ENCODE results near the gene DES.
A peak's percentile ranks its signal among the peaks of the same experiment; 100 is the strongest.

Gene DES

GRCh38 chr2:219418155-219419011 lies at the start of gene DES:
Gene DES (plus strand): TSS chr2:219418377. CDS start chr2:219418463, 86 bp downstream.
- peak; percentile 20 for DNase-seq (ENCODE audit: low read depth)
- no peak within 1 kb of the TSS for H3K4me3 ChIP-seq (ENCODE audit: low read length)
- TF ChIP-seq, protein P1, sequence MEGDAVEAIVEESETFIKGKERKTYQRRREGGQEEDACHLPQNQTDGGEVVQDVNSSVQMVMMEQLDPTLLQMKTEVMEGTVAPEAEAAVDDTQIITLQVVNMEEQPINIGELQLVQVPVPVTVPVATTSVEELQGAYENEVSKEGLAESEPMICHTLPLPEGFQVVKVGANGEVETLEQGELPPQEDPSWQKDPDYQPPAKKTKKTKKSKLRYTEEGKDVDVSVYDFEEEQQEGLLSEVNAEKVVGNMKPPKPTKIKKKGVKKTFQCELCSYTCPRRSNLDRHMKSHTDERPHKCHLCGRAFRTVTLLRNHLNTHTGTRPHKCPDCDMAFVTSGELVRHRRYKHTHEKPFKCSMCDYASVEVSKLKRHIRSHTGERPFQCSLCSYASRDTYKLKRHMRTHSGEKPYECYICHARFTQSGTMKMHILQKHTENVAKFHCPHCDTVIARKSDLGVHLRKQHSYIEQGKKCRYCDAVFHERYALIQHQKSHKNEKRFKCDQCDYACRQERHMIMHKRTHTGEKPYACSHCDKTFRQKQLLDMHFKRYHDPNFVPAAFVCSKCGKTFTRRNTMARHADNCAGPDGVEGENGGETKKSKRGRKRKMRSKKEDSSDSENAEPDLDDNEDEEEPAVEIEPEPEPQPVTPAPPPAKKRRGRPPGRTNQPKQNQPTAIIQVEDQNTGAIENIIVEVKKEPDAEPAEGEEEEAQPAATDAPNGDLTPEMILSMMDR (IDR thresholded peaks at IDR 0.05; ENCODE audit: insufficient read depth, low read depth, low read length, missing control alignments): no peak

DNA sequence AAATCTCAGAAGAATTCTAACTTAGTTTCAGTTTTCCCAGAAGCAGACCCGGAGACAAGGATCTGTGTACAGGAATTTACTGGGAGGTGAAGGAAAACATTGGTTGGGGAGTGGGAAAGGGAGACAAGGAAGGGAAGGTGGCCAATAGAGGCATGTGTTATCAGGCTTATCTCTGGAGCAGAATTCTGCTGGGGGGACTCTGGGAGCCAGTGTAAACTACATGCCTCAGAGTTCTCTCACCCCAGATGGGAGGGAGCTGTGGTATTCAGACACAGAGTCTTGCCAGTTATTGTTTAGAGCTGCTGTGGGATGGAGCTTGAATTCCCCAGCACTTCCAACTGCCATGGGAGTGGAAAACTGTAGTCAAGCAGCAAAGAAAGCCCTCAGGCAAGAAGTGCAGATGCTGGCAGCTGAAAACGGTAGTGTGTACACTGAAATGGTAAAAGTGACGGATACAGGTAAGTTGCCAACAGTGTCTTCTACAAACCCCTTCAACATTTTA lies 49.4 kb upstream of the DES start:
- DNase-seq (ENCODE audit: low read depth): peak; percentile 22
- H3K4me3 ChIP-seq (ENCODE audit: low read length): no peak overlapping the region
- TF ChIP-seq, protein P1 (IDR thresholded peaks at IDR 0.05; ENCODE audit: insufficient read depth, low read depth, low read length, missing control alignments): no peak

GRCh38 chr2:219369447-219369861 lies 48.7 kb upstream of the DES start:
- TF ChIP-seq, protein P1 (IDR thresholded peaks at IDR 0.05; ENCODE audit: insufficient read depth, low read depth, low read length, missing control alignments): no peak
- peak; percentile 61 for DNase-seq (ENCODE audit: low read depth)
- no peak overlapping the region for H3K4me3 ChIP-seq (ENCODE audit: low read length)

DNA sequence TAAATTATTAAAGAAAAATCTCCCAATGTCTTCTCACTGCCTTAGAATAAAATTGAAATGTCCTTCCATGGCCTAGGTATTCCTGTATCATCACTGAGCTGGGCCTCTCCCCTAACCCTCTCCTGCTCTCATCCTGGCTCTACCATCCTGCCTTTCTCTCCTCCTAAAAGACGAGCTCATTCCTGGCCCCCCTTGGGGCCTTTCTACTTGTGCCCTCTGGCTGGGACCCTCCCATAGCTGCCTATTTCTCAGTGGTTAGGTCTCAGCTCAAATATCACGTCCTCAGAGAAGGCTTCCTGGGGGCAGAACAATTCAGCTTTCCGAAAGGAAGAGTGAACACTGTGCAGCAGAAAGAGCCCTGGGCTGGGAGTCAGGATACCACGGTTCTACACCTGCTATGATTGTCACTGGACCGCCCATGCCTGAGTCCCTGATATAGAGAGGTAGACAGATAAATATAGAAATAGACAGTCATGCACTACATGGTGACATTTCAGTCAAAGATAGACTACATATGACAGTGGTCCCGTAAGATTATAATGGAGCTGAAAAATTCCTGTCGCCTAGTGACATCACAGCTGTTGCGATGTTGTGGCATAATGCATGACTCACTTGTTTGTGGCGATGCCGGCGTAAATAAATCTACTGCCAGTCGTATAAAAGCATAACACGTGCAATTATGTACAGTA lies 39.9 kb upstream of the DES start:
- DNase-seq (ENCODE audit: low read depth): no peak
- no peak overlapping the region for H3K4me3 ChIP-seq (ENCODE audit: low read length)
- TF ChIP-seq, protein P1 (IDR thresholded peaks at IDR 0.05; ENCODE audit: insufficient read depth, low read depth, low read length, missing control alignments): no peak

GRCh38 chr2:219380926-219381325 lies 37.3 kb upstream of the DES start:
- DNase-seq (ENCODE audit: low read depth): no peak
- H3K4me3 ChIP-seq (ENCODE audit: low read length): no peak overlapping the region
- TF ChIP-seq, protein P1 (IDR thresholded peaks at IDR 0.05; ENCODE audit: insufficient read depth, low read depth, low read length, missing control alignments): no peak

DNA sequence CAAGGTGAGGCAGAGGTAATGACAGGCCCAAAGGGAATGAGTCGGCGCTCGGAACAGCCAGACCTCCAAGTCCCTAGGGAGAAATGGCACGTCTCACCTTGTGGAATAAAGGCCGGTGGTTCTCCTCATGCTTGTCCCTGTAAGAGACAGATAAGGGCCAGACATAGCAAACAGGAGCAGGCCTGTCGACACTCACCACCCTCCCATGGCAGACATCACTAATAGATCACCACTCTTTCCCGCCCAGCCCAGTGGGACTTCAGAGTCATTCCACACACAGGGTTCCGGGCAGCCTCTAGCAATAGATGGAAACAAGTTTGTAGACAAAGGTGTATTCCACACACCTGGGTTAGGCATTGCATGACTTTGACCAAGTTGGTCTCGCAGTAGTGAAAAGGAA lies 36.7 kb upstream of the DES start:
- no peak overlapping the region for H3K4me3 ChIP-seq (ENCODE audit: low read length)
- TF ChIP-seq, protein P1 (IDR thresholded peaks at IDR 0.05; ENCODE audit: insufficient read depth, low read depth, low read length, missing control alignments): no peak
- no peak for DNase-seq (ENCODE audit: low read depth)

Data from epithelial cell of esophagus (primary cell).